HG03095 (cell line): ENCODE measurements around the gene ITGA1.
"Not testable (repeated sequence)": the region's sequence is repeated elsewhere in the genome, so short reads cannot be mapped to it uniquely, and the experiment has no call there.

ENCODE experiments used
- ATAC-seq: cut with Tn5 transposase; IDR thresholded peaks from one replicate; pipeline ENCODE4 v1.9.1; 2021; ENCODE audit warnings: moderate library complexity; ENCODE audit not compliant: unreplicated experiment

The ITGA1 gene

DNA sequence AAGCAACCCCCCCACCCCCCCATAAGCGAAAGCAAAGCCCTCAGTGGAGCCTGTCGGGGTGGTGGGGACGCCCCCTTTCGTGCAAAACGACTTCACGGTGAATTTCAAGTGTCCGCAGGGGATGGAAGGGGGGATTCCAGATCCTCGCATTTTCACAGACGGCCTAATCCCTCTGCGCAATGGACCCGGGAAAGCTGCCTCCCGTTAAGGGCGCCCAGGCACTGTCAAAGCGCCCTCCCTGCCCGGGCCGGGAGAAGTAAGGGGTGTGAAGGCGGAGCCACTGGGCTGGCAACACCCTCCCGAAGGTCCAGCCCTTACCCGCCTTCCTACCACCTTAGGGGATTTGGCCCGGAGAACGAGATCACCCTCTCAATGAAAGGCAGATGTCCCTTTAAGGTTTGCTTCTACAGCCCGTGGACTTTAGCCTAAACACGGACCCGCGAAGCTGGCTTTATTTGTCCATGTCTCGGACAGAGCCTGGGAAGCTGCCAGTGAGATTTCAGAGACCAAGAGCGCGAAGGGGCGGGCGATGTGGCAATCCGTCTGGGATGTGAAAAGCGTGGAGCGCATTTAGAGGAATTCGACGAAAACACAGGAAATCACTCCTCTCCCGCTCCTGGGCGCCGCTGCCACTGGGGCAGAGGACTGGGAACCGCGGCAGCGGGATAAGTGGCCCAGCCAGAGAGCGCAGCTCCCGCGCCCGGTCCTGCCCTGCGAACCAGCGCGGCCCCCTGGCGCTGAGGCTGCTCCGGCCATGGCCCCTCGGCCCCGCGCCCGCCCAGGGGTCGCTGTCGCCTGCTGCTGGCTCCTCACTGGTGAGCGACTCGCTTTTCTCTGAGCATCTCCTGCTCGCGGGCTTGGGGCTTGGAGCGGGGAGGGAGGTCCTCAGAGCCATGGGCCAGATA, at the start of gene ITGA1, which contains the start of gene PELO:
TSS of gene ITGA1 (plus strand) at position 317 of the 905 bp plus-strand sequence. CDS start at position 755, 438 bp downstream.
TSS of gene PELO (plus strand) at position 317 of the 905 bp plus-strand sequence. CDS start 12,479 bp downstream, outside the sequence.
- ATAC-seq = peak; percentile 54

DNA sequence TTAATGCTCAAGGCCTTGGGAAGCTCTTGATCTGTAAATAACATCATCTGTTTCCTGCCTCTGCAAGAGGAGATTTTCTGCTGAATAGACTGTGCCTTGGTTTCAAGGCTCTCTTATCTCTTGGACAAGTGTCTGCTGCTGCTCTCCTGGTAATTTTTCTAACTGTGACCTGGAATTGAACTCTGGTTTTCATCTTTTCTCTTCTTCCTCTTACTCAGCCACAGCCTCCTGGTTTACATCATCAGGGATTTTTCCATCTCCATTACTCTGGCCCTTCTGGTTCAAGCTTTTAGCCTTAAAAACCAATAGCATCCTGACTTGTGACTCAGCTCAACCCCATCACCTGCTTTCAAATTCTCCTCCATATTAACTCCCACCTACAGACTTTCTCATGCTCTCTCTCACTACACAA, 49.6 kb upstream of the ITGA1 start:
- peak; percentile 60 for ATAC-seq

DNA sequence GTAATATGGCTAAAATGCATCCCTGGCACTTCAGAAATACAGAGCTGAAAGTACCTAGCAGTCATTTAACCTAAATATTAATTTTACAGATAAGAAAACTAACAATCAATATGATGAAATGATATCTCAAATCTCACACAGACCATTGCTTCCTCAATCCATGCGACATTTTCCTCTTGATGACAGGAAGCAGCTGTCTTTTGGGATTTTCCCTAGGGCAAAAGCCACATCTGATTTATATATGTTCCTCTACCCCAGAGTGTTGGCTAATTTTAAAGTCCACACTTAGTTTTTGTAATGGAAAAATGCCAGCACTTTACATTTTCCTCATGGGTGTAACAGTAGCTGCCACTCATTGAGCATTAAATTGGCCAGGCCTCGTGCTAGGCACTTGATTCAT, 47.7 kb upstream of the ITGA1 start:
- ATAC-seq = no peak

- ATAC-seq = no peak
Observed at GRCh38 chr5:52743012-52743411, 44.7 kb upstream of the ITGA1 start.

DNA sequence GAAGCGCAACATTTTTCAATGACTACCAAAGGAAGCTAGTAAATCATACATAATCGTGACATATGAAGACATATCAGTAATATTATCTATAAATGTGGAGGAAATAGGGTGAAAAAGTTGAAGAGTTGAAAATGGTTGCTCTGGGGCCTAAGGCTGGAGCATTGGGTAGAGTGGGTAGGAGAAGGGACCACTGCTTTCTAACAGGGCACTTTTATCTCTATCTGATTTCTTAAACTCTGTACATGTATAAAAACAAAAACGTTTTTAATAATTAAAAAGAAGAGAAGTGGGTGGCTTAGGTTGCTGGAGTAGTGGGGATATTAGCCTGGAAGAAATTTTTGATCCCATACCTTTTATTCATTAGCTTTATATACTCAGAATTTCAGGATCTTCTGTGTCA, 44.2 kb upstream of the ITGA1 start:
- no peak for ATAC-seq

DNA sequence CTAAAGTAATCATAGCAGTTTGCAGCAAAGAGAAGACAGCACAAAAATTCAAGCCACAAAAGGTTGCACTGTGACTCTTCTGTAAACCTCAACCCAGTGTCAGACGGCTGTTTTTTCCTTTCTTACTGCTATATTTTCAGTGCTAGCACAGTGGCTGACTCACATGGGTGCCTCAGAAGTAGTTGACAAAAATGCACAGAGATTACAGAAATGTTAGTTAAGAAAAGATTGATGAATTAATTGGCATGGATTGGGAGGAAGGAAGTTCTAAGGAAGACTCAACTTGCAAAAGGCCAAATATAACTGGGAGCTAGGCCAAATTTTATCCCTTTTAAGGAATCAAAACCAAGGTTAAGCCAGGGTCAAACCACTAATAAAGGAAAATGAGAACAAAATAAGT, 43.7 kb upstream of the ITGA1 start:
- peak; percentile 77 for ATAC-seq

DNA sequence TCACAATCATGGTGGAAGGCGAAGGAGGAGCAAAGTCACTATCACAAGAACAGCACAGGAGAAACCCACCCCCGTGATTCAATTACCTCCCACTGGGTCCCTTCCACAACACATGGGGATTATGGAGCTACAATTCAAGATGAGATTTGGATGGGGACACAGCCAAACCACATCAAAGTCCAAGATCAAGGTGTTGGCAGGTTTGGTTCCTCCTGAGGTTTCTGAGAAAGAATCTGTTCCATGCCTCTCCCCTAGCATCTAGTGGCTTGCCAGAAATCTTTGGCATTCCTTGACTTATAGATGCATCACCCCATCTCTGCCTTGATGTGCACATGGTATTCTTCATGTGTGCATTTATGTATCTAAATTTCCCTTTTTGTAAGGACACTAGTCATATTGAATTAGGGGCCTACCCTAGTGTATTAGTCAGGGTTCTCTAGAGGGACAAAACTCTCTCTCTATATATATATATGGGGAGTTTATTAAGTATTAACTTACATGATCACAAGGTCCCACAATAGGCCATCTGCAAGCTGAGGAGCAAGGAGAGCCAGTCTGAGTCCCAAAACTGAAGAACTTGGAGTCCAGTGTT, 42.8 kb upstream of the ITGA1 start:
- not testable (repeated sequence) for ATAC-seq

- ATAC-seq = no peak
Observed at GRCh38 chr5:52746539-52746938, 41.2 kb upstream of the ITGA1 start.

- ATAC-seq = no peak
Observed at GRCh38 chr5:52748590-52748989, 39.1 kb upstream of the ITGA1 start.

GRCh38 chr5:52749666-52750065, 38.0 kb upstream of the ITGA1 start:
- no peak for ATAC-seq

DNA sequence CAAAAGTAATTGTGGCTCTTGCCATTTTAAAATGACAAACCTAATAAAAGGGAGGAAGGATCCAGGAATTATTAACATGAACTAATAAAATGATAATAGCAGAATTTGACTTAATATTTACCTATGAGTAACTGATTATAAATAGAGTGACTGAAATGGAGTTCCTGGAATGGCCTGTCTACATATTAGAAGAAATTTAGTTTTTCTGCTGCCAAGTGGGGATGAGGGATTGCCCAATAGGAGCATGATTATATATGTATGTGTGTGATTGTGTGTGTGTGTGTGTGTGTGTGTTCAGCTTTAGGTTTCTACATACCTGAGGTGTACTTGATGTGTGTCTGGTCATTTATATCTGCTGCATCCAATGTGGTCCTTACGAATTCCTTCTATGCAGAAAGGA, 36.6 kb upstream of the ITGA1 start:
- ATAC-seq = no peak

- no peak for ATAC-seq
Observed at GRCh38 chr5:52754051-52754450, 33.7 kb upstream of the ITGA1 start.

- no peak for ATAC-seq
Observed at GRCh38 chr5:52757527-52757926, 30.2 kb upstream of the ITGA1 start.

DNA sequence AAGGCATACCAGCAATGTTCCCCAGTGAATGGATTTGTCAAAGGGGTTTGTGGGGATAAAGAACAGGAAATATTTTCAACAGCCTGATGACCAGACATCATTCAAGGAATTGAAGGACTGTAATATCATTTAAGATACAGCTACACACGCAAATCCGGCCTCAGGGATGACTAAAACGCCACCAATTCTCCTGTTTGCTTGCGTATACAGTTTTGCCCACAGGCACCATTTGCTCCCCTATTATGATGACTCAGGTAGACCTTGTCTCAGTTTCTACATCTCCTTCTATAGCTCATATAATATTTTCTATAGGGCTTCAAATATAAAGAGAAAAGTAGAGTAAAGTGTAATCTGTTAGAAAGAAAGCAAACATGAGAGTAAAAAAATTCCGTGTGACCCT, 29.7 kb upstream of the ITGA1 start:
- no peak for ATAC-seq

DNA sequence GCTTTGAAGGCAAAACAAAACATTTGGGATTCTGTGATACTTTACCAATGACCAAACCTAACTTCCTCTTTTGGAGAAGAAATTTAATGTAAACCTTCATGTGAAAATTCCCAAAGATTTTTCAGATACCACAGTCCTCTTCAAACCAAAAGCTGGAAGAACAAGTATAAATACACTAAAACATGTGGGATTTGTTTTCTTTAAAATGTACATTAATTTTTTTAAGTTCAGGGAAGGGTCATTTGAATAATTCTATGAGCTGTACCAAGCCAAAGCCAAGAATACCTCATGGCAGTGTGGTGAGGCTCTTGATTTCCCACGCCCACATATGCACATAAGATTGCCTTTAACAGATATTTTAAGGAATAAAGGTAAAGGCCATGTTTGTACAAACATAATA, 28.4 kb upstream of the ITGA1 start:
- ATAC-seq = no peak

DNA sequence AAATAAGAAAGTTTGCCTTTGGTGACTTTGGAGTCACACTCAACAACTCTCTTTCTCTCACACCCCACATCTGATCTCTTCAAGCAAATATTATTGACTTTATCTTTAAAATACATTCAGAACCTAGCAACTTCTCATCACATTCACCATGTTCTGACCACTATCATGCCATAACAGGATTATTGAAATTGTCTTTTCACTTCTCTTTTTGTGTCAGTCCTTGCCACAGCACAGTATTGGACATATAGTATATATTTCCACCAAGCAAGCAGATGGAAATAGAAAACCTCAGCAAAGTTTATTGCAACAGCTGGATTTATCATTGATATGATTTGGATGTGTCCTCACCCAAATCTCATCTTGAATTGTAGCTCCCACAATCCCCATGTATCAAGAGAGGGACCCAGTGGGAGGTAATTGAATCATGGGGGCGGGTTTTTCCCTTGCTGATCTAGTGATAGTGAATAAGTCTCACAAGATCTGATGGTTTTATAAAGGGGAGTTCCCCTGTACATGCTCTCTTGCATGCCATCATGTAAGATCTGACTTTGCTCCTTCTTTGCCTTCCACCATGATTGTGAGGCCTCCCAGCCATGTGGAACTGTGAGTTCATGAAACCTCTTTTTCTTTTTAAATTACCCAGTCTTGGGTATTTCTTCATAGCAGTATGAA, 26.9 kb upstream of the ITGA1 start:
- ATAC-seq = no peak

- no peak for ATAC-seq
Observed at GRCh38 chr5:52767217-52767743, 20.4 kb upstream of the ITGA1 start.

DNA sequence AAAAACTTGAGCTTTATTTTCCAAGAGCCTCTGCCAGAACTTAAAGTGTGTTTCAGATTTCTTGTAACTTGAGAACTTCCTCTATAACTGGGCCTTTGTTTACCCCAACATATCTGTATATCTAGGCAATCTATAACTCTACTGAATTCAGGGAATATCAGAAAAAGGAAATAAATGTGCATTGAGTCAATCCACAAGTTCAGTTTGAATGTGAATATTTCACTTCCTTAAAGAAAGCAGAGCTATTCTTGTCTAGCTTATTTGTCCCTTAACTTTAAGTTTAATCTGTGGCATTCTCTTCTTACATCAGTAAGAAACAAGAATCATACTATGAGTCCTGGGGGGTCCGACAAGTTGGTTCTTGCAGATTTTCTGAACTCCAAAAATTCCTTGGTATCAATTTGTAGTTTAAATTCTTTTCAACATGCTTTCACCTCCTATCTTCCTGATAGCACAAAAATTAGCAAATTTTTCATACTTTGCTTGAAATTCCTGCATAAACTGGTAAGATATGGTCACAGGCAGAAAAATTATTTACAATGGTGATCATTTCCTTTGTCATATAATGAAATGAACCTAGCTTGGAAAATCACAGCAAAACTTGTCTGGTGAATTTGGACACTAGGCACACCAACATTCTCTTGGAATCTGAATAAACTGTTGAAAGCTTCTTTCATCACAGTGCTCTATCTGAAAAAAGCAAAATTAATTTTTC, 19.8 kb upstream of the ITGA1 start:
- no peak for ATAC-seq

DNA sequence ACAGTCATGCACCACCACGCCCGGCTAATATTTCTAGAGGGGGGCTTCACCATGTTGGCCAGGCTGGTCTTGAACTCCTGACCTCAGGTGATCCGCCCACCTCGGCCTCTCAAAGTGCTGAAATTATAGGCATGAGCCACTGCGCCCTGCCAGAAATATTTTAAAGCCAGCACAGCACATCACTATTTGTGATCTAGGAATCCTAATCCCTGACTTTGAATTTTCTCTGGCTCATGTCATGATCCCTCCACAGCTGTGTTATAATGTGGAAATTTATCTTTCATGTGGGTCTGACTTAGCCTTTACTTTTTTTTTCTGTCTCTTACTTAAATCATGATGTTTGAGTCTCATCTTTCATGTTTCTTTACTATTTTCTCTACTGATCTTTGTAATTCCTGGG, 18.7 kb upstream of the ITGA1 start:
- no peak for ATAC-seq

- ATAC-seq = no peak
Observed at GRCh38 chr5:52770287-52770939, 17.3 kb upstream of the ITGA1 start.
